ENCODE data around the gene FNDC1. TPM values are rescaled to one million over a fixed set of nuclear protein-coding genes. Genes with fewer than 3 reads are reported as not detected.

FNDC1 gene
- total and polyA plus RNA-seq, 2 of the 13 experiments (the other 11 are each of a cell fraction or from before 2014, with no cell fraction given) = not detected

DNA sequence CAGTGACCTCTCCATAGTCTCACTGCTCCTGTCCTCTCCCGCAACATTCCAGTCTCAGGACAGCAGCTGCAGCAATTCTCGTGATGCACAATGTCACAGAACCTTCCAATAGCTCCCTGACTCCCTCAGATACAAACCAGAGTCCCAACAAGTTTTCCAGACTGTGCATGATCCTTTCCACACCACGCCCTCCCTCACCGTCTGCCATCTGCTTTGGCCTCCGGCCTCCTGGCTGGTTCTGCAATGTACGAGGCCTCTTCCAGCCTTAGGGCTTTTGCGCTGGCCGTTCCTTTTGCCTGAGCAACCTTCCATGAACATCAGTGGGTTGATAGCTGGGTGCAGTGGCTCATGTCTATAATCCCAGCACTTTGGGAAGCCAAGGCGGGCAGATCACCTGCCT is 9.6 kb downstream of the FNDC1 start (continued):
- TF ChIP-seq, protein P1, sequence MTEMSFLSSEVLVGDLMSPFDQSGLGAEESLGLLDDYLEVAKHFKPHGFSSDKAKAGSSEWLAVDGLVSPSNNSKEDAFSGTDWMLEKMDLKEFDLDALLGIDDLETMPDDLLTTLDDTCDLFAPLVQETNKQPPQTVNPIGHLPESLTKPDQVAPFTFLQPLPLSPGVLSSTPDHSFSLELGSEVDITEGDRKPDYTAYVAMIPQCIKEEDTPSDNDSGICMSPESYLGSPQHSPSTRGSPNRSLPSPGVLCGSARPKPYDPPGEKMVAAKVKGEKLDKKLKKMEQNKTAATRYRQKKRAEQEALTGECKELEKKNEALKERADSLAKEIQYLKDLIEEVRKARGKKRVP (CRISPR knock-in tag; IDR thresholded peaks at IDR 0.05) = no peak
- TF ChIP-seq ZMYM4 (CRISPR knock-in tag; IDR thresholded peaks at IDR 0.05) (no peak), LCORL (IDR thresholded peaks at IDR 0.05) (no peak), LCORL (CRISPR knock-in tag; IDR thresholded peaks at IDR 0.05) (no peak)

- Histone ChIP-seq H4K20me1 (ENCODE audit: insufficient read depth, low read length) (no peaks in the 10 kb centered on the region), H3K27ac (ENCODE audit: extremely low read length, insufficient read depth, low read length) (no peak overlapping the region), H3K4me1 (ENCODE audit: insufficient read depth, low read length) (no peaks in the 10 kb centered on the region), H2AFZ (ENCODE audit: low read length) (no peak overlapping the region), H3K9me3 (ENCODE audit: low read length) (no peaks in the 10 kb centered on the region), H3K9ac (ENCODE audit: insufficient read depth, low read depth, low read length) (no peak overlapping the region), H3K79me2 (ENCODE audit: insufficient read depth, low read length) (no peaks in the 10 kb centered on the region), H3K4me3 (replicated peaks in 1 of 3; ENCODE audit: insufficient read depth in 1 of 3, low read depth in 2 of 3, low read length in 3 of 3) (no peak overlapping the region), H3K4me2 (ENCODE audit: low read depth, low read length) (no peak overlapping the region), H3K27me3 (ENCODE audit: control insufficient read depth in 1 of 2, insufficient read depth in 2 of 2, low read length in 2 of 2) (peaks cover 3 to 24% of the 10 kb centered on the region in 2 experiments; a peak in 4 of 5 replicates), H3K36me3 (replicated peaks in 1 of 2; ENCODE audit: control insufficient read depth in 1 of 2, insufficient read depth in 2 of 2, low read length in 2 of 2) (no peaks in the 10 kb centered on the region)
- WGBS (ENCODE audit: low lambda C conversion rate) = 5% methylated on average over 4 of the region's 4 CpGs
- DNase-seq (ENCODE audit: low spot score) (no peak), ATAC-seq (no peak), FAIRE-seq (no peak)
- intact Hi-C loops (cut with micrococcal nuclease; ENCODE audit: unreplicated experiment) (no loop called here), in situ Hi-C loops (cut with HindIII; ENCODE audit: extremely low pct_ligation_motif_present, low pct_unique_long_range_greater_than_20kb) (no loop called here)
- ChIA-PET CTCF (ENCODE audit: low intra/inter-chr PET ratio, low total read pairs) (no interaction called here), POLR2A (no interaction called here)
- no TSS peak for BruUV-seq (replicated peaks)
- TF ChIP-seq HOXA3 (CRISPR knock-in tag; IDR thresholded peaks at IDR 0.05) (no peak), NR1H2 (CRISPR knock-in tag; IDR thresholded peaks at IDR 0.05; ENCODE audit: borderline replicate concordance, low read depth) (no peak), TMF1 (CRISPR knock-in tag; IDR thresholded peaks at IDR 0.05; ENCODE audit: low read depth) (no peak), ESRRA (CRISPR knock-in tag; IDR thresholded peaks at IDR 0.05; ENCODE audit: low read depth) (no peak), UBTF (CRISPR knock-in tag; IDR thresholded peaks at IDR 0.05) (no peak), ZNF772 (CRISPR knock-in tag; IDR thresholded peaks at IDR 0.05) (no peak), ZNF850 (CRISPR knock-in tag; conservative IDR thresholded peaks at IDR 0.05) (no peak), BCL6 (CRISPR knock-in tag; IDR thresholded peaks at IDR 0.05) (no peak), ZNF557 (CRISPR knock-in tag; IDR thresholded peaks at IDR 0.05) (no peak), ARHGAP35 (CRISPR knock-in tag; IDR thresholded peaks at IDR 0.05; ENCODE audit: borderline replicate concordance) (no peak), POGZ (CRISPR knock-in tag; IDR thresholded peaks at IDR 0.05) (no peak), ZNF547 (CRISPR knock-in tag; IDR thresholded peaks at IDR 0.05) (no peak), JUN (CRISPR knock-in tag; IDR thresholded peaks at IDR 0.05) (no peak)
- TF ChIP-seq, protein P2, sequence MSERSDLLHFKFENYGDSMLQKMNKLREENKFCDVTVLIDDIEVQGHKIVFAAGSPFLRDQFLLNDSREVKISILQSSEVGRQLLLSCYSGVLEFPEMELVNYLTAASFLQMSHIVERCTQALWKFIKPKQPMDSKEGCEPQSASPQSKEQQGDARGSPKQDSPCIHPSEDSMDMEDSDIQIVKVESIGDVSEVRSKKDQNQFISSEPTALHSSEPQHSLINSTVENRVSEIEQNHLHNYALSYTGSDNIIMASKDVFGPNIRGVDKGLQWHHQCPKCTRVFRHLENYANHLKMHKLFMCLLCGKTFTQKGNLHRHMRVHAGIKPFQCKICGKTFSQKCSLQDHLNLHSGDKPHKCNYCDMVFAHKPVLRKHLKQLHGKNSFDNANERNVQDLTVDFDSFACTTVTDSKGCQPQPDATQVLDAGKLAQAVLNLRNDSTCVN (CRISPR knock-in tag; IDR thresholded peaks at IDR 0.05; ENCODE audit: borderline replicate concordance) = no peak
Observed at GRCh38 chr6:159180001-159180400, 10.8 kb downstream of the FNDC1 start.
